Fibroblast of pulmonary artery (primary cell): ENCODE data around the gene BRINP3.

Source experiments
- DNase-seq: peaks from one replicate; pipeline ENCODE4 v3.0.0-alpha.2; 2010; ENCODE audit warnings: low read depth
- H3K4me3 ChIP-seq: replicated peaks from 2 replicates; pipeline ENCODE4 v1.5.1; 2011; ENCODE audit warnings: low read depth, mild to moderate bottlenecking, control low read depth, low read length, moderate library complexity
- TF ChIP-seq, protein P1 (sequence below): IDR thresholded peaks from 2 replicates; pipeline ENCODE4 v1.5.1; 2011; ENCODE audit warnings: mild to moderate bottlenecking, control low read depth, low read length, inconsistent platforms; ENCODE audit errors: missing control alignments

BRINP3 gene

DNA sequence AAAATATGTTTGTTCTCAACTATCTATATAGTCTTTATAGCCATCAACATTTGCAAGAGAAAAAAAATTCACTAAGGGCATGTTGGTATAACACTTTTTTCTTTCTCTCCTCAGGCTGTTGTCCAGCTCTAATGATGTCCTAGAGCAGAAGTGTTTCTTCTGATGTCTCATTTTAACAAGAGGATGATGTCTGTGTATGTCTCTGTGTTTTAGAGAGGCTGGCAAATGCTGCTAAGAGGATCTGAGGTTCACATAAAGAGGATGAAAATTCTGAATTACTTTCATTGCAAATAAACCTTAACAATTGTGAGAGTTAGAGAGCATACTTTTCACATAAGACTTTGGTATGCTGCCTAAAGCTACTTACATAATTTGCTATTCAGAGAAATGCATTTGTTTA lies 2.6 kb upstream of the BRINP3 start:
- H3K4me3 ChIP-seq: no peak overlapping the region

DNA sequence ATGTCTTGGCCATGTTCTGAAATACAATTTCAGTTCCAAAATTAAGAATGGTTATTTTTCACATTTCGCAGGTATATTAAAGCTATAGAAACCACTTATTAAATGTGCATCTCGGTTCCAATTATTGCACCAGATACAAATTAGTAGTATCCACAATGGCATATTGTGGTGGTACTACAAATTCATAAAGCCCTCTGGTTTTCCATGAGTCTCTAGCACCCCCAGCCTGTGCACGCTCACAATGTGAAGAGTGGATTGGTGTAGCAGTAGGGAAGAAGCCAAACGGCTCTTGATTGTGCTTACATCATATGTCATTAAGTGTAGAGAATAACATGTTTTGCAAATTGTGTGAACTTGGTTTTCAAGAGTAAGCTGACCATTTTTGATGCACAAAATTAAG lies 1.9 kb upstream of the BRINP3 start:
- TF ChIP-seq, protein P1, sequence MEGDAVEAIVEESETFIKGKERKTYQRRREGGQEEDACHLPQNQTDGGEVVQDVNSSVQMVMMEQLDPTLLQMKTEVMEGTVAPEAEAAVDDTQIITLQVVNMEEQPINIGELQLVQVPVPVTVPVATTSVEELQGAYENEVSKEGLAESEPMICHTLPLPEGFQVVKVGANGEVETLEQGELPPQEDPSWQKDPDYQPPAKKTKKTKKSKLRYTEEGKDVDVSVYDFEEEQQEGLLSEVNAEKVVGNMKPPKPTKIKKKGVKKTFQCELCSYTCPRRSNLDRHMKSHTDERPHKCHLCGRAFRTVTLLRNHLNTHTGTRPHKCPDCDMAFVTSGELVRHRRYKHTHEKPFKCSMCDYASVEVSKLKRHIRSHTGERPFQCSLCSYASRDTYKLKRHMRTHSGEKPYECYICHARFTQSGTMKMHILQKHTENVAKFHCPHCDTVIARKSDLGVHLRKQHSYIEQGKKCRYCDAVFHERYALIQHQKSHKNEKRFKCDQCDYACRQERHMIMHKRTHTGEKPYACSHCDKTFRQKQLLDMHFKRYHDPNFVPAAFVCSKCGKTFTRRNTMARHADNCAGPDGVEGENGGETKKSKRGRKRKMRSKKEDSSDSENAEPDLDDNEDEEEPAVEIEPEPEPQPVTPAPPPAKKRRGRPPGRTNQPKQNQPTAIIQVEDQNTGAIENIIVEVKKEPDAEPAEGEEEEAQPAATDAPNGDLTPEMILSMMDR: no peak
- no peak for DNase-seq
- H3K4me3 ChIP-seq: no peak overlapping the region

More for the DNA sequence above, 2.6 kb upstream of the BRINP3 start:
- no peak for DNase-seq
- TF ChIP-seq, protein P1: no peak

DNA sequence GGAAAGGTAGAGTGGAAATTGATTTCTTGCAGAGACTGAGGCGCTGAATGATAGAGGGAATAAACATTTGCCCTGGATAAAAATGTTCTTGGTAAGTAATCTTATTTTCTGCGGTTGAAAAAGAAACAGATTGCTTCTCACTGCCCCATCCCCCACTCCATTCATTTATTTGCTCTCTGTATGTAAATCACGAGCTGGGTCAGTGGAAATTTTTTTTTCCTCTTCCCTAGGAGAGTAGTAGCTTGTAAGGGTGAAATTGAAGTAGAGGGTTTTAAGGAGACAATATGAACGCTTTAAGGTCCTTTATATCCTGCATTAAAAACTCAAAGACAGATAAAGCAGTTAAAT lies 1.4 kb upstream of the BRINP3 start:
- TF ChIP-seq, protein P1: no peak
- peak; percentile 16 for DNase-seq
- peak overlapping the region; percentile 64 for H3K4me3 ChIP-seq

DNA sequence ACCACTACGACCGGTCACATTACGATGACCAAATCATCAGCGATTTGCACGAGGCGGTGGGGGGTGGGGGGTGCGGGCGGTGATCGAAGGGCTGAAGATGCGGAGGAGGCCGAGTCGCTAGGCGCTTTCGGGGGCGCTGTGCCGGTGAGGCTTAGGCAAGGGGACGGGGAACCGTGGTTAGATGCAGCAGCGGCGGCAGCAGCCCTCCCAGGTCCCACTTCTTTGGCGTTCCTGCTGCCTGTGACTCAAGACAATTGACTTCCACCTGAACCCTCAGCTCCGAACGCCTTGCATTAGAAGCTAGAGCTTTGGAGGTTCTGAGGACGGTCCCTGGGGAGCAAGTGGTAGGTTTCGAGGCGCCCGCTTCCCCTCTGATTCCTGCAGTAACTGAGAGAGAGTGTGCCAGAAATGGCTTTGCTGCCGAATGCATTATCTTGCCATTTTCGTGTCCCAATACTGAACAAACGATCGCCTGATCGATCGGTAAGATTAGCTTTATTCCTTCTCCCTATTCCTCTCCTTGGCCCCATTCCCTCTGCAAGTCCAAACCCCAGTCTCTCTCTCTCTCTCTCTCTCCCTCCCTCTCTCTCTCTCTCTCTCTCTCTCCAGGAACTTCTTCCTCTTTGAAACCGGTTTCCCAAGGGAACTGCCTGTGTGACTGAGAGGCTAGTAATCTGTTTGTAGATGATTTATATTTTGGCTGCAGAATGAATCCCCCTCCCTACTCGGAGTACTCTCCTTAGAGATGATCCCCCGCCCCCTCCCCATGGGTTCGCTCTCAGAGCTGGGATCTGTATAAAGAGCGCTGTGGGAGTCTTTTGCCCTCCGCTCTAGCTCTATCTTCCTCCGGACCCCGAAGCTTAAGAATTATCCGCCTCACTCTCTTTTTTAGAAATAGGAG lies 735 bp upstream of the BRINP3 start:
- H3K4me3 ChIP-seq: peak overlapping the region; percentile 64
- TF ChIP-seq, protein P1: no peak
- peak; percentile 45 for DNase-seq

DNA sequence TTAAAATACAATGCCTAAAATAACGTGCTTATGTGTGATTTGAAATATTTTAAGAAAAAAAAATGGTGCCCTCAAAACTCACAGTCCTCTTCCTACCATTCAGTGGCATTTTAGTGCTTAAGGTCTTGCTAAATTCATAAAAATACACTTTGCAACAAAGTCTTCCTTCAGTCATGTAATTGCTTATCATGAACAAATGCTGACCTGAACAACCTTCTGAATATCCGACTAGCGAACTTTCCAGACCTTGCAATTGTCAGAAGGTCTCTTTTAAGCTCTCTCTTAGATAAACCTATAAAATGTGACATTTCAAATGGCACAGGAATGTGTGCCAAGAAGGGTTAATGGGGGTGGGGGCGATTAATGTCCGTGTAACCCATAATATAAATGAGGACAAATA lies 858 bp downstream of the BRINP3 start:
- DNase-seq: no peak
- H3K4me3 ChIP-seq: no peak overlapping the region
- TF ChIP-seq, protein P1: no peak

DNA sequence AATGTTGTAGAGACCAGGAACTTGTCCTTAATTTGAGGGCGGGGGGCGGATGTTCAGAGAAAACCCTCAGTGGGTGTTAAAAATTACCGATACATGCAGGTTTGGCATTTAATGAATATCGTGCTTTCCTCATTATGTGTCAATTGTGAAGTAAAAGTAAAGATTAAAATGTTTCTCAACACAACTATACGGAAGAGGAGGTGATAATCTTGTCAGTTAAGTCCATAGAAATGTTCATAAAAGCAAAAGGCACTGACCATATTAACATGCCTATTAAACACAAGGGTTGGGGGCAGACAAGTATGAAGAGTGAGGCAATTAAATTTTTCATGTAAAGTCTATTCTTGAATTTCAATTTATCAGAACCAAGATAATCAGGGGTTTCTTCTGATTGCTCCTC lies 1.3 kb downstream of the BRINP3 start:
- peak overlapping the region; percentile 56 for H3K4me3 ChIP-seq
- TF ChIP-seq, protein P1: no peak
- DNase-seq: no peak
